Measurements from ENCODE around the gene MOGAT3. TPM values are rescaled to one million over a fixed set of nuclear protein-coding genes. Genes with fewer than 3 reads are reported as not detected.

MOGAT3 gene
- total and polyA plus RNA-seq, 8 donors = 0.07 to 0.11 (median 0.08) TPM; not detected in 3

GRCh38 chr7:101223528-101223927, 22.7 kb upstream of the MOGAT3 start:
- DNase-seq = peak in 1 of 4 donors; percentile 65
- Histone ChIP-seq H3K9me3 (no peaks in the 10 kb centered on the region), H3K27me3 (no peaks in the 10 kb centered on the region), H3K4me1 (peaks cover 12 to 26% of the 10 kb centered on the region in 2 donors), H3K4me3 (no peak overlapping the region), H3K36me3 (peaks cover 0 to 65% of the 10 kb centered on the region in 2 donors), H3K27ac (no peak overlapping the region)
- intact Hi-C loops (cut with DNase I) = no loop called here
- TF ChIP-seq CTCF (IDR thresholded peaks at IDR 0.05) = no peak
- ATAC-seq = no peak

- H3K4me1 ChIP-seq = peaks cover 13 to 27% of the 10 kb centered on the region in 2 donors
- intact Hi-C loops (cut with DNase I) = no loop called here
- H3K27ac ChIP-seq = no peak overlapping the region
- no peaks in the 10 kb centered on the region for H3K9me3 ChIP-seq
- DNase-seq (no peak), ATAC-seq (no peak)
- H3K27me3 ChIP-seq = no peaks in the 10 kb centered on the region
- no peak for TF ChIP-seq CTCF (IDR thresholded peaks at IDR 0.05)
- no peak overlapping the region for H3K4me3 ChIP-seq
- peaks cover 0 to 54% of the 10 kb centered on the region in 2 donors for H3K36me3 ChIP-seq
Observed at GRCh38 chr7:101222275-101222830, 21.5 kb upstream of the MOGAT3 start.

GRCh38 chr7:101220295-101220694, 19.5 kb upstream of the MOGAT3 start:
- intact Hi-C loops (cut with DNase I) = no loop called here
- DNase-seq (no peak), ATAC-seq (no peak)
- H3K27ac ChIP-seq = no peak overlapping the region
- peaks cover 0 to 41% of the 10 kb centered on the region in 2 donors for H3K36me3 ChIP-seq
- H3K9me3 ChIP-seq = no peaks in the 10 kb centered on the region
- H3K27me3 ChIP-seq = no peaks in the 10 kb centered on the region
- no peak for TF ChIP-seq CTCF (IDR thresholded peaks at IDR 0.05)
- H3K4me1 ChIP-seq = peaks cover 22 to 48% of the 10 kb centered on the region in 2 donors
- no peak overlapping the region for H3K4me3 ChIP-seq

- peak; percentile 3 for ATAC-seq
- Histone ChIP-seq H3K27me3 (no peaks in the 10 kb centered on the region), H3K27ac (peak overlapping the region; percentile 89 to 93), H3K9me3 (no peaks in the 10 kb centered on the region), H3K4me3 (peak overlapping the region; percentile 64 to 94), H3K36me3 (peaks cover 0 to 41% of the 10 kb centered on the region in 2 donors), H3K4me1 (peaks cover 22 to 55% of the 10 kb centered on the region in 2 donors)
- TF ChIP-seq CTCF (IDR thresholded peaks at IDR 0.05) = no peak
- intact Hi-C loops (cut with DNase I) = no loop called here
- DNase-seq = no peak
Observed at GRCh38 chr7:101218236-101219125, 17.6 kb upstream of the MOGAT3 start.
